ENCODE data around the gene B4GALT3. TPM values are rescaled to one million over a fixed set of nuclear protein-coding genes. Genes with fewer than 3 reads are reported as not detected.

Gene B4GALT3
- total RNA-seq, 3 donors from 2014 or later, result 25.1 to 35.9 (median 33.3) TPM

- Histone ChIP-seq H3K4me3 (no peak overlapping the region), H3K9me3 (no peaks in the 10 kb centered on the region), H3K36me3 (ENCODE audit: low read depth) (no peaks in the 10 kb centered on the region), H3K4me1 (ENCODE audit: low read depth) (no peaks in the 10 kb centered on the region)
- no peak for TF ChIP-seq CTCF (IDR thresholded peaks at IDR 0.05)
- ATAC-seq, result no peak
- intact Hi-C loops (cut with DNase I, micrococcal nuclease), result no loop called here
- DNase-seq, result no peak
These were observed 36.4 kb downstream of the B4GALT3 start for GRCh38 chr1:161140755-161141400.

- TF ChIP-seq CTCF (IDR thresholded peaks at IDR 0.05), result peak; percentile 10
- no peak overlapping the region for H3K4me3 ChIP-seq
- DNase-seq (peak in 1 of 3 donors; percentile 80), ATAC-seq (peak; percentile 30)
- no peaks in the 10 kb centered on the region for H3K9me3 ChIP-seq
- no peaks in the 10 kb centered on the region for H3K36me3 ChIP-seq (ENCODE audit: low read depth)
- H3K4me1 ChIP-seq (ENCODE audit: low read depth), result no peaks in the 10 kb centered on the region
- intact Hi-C loops (cut with DNase I, micrococcal nuclease), result no loop called here
These were observed 37.5 kb downstream of the B4GALT3 start for GRCh38 chr1:161139766-161140165.

GRCh38 chr1:161138431-161138830, 38.9 kb downstream of the B4GALT3 start:
- intact Hi-C loops (cut with DNase I, micrococcal nuclease), result no loop called here

GRCh38 chr1:161137881-161138280, 39.4 kb downstream of the B4GALT3 start:
- ATAC-seq (no peak), DNase-seq (no peak)
- no peaks in the 10 kb centered on the region for H3K9me3 ChIP-seq
- H3K36me3 ChIP-seq (ENCODE audit: low read depth), result no peaks in the 10 kb centered on the region
- intact Hi-C loops (cut with DNase I, micrococcal nuclease), result no loop called here
- H3K4me1 ChIP-seq (ENCODE audit: low read depth), result peaks cover 13% of the 10 kb centered on the region
- no peak for TF ChIP-seq CTCF (IDR thresholded peaks at IDR 0.05)
- no peak overlapping the region for H3K4me3 ChIP-seq

More at GRCh38 chr1:161138431-161138830, 38.9 kb downstream of the B4GALT3 start:
- Histone ChIP-seq H3K9me3 (no peaks in the 10 kb centered on the region), H3K4me1 (ENCODE audit: low read depth) (peaks cover 12% of the 10 kb centered on the region), H3K4me3 (no peak overlapping the region), H3K36me3 (ENCODE audit: low read depth) (no peaks in the 10 kb centered on the region)
- no peak for DNase-seq
- no peak for TF ChIP-seq CTCF (IDR thresholded peaks at IDR 0.05)
- no peak for ATAC-seq

GRCh38 chr1:161133220-161133740, 44.0 kb downstream of the B4GALT3 start:
- ATAC-seq, result no peak
- intact Hi-C loops (cut with DNase I, micrococcal nuclease), result no loop called here
- DNase-seq, result no peak

More at GRCh38 chr1:161133220-161133740, 44.0 kb downstream of the B4GALT3 start:
- H3K36me3 ChIP-seq (ENCODE audit: low read depth), result no peaks in the 10 kb centered on the region
- peak overlapping the region; percentile 49 for H3K4me3 ChIP-seq
- peaks cover 16% of the 10 kb centered on the region for H3K4me1 ChIP-seq (ENCODE audit: low read depth)
- no peak for TF ChIP-seq CTCF (IDR thresholded peaks at IDR 0.05)
- no peaks in the 10 kb centered on the region for H3K9me3 ChIP-seq

Measured in mucosa of descending colon (tissue), 3 donors.